Omental fat pad (tissue), 4 donors: ENCODE results near the gene TAF5L. TPM values are rescaled to one million over a fixed set of nuclear protein-coding genes. Genes with fewer than 3 reads are reported as not detected.

Experiments
- ATAC-seq: fragments of 150-250 bp; one replicate; pipeline ENCODE4 v1.9.1; 2016; ENCODE audit warnings: mild to moderate bottlenecking, moderate library complexity; ENCODE audit not compliant: low FRiP score
- DNase-seq: peaks from one replicate; pipeline ENCODE4 v3.0.0-alpha.2; 2019; ENCODE audit warnings: low spot score
- total RNA-seq, 4 donors: library from RNA; depleted of rRNA; stranded (reverse); fragments of >200 nt; gene quantifications; one replicate each; pipeline ENCODE4 v1.1.0, GENCODE V29; 2016
- TF ChIP-seq, protein P1 (sequence below), 3 donors: fragments of 450-650 bp; IDR thresholded peaks; one replicate each; pipeline ENCODE4 v1.5.1; 2016 to 2017; ENCODE audit warnings: antibody characterized with exemption in 3 of 3, mild to moderate bottlenecking in 3 of 3, moderate library complexity in 2 of 3

TAF5L gene
- total RNA-seq, 4 donors from 2014 or later: 18.6 to 27.4 (median 20.5) TPM

DNA sequence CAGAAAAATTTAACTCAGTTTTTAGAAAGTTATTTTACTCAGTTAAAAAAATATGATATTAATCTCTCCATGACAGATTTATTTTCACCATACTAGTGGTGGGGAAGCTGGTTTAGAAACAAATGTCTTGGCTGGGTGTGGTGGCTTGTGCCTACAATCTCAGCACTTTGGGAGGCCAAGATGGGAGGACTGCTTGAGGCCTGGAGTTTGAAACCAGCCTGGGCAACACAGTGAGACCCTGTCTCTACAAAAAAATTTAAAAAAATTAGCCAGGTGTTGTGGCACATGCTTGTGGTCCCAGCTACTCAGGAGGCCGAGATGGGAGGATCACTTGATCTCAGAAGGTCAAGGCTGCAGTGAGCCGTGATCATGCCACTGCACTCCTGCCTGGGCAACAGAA, 17.3 kb downstream of the TAF5L start:
- ATAC-seq (no peak), DNase-seq (no peak)
- TF ChIP-seq, protein P1, sequence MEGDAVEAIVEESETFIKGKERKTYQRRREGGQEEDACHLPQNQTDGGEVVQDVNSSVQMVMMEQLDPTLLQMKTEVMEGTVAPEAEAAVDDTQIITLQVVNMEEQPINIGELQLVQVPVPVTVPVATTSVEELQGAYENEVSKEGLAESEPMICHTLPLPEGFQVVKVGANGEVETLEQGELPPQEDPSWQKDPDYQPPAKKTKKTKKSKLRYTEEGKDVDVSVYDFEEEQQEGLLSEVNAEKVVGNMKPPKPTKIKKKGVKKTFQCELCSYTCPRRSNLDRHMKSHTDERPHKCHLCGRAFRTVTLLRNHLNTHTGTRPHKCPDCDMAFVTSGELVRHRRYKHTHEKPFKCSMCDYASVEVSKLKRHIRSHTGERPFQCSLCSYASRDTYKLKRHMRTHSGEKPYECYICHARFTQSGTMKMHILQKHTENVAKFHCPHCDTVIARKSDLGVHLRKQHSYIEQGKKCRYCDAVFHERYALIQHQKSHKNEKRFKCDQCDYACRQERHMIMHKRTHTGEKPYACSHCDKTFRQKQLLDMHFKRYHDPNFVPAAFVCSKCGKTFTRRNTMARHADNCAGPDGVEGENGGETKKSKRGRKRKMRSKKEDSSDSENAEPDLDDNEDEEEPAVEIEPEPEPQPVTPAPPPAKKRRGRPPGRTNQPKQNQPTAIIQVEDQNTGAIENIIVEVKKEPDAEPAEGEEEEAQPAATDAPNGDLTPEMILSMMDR (IDR thresholded peaks at IDR 0.05): no peak

DNA sequence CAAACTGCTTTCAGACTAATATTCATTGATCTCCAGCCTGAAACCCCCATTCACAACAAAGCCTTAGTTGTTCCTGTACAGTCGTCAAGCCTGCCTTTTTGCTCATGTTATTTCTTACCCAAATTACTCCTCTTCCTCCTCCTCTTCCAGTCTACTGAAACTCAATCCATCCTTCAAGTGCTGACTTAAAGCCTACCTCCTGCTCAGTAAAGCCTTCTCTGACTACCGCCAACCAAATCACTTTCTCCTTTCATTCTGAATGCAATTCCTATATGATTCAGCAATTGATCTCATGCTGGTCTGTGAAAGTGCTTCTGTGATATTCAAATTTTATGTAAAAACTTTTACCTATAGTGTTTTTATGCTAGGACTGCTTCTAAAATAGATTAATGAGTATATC, 18.6 kb downstream of the TAF5L start:
- DNase-seq (no peak), ATAC-seq (no peak)
- TF ChIP-seq, protein P1 (IDR thresholded peaks at IDR 0.05): no peak

DNA sequence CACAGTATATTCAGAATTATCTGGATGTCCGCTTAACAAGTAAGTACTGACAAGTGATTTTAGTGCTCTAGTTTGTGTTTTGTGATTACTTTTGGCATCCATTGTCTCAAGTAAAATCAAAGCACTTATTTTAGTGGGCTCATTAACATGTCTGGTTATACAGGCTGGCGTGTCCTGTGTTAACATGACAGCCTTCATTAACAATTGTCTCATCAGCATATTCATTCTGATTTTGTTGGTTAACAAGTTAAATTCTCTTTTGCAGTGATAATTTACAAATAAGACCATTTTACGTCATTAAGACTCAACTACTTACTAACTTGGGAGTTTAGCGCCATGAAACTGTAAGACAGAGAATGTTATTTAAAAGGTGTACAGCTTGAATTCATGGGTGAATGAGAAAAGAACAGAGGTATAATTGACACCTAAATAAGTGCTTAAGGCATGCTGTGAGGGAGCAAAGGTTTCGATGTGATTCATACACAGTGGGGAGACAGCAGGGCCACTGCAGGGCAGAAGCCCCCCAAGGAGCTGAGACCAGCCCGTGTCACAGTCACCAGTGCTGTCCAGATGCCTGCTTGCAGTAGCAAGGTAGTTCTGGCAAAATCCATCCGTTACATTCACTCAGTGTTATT, 22.4 kb downstream of the TAF5L start:
- no peak for ATAC-seq
- TF ChIP-seq, protein P1 (IDR thresholded peaks at IDR 0.05): no peak
- DNase-seq: no peak

DNA sequence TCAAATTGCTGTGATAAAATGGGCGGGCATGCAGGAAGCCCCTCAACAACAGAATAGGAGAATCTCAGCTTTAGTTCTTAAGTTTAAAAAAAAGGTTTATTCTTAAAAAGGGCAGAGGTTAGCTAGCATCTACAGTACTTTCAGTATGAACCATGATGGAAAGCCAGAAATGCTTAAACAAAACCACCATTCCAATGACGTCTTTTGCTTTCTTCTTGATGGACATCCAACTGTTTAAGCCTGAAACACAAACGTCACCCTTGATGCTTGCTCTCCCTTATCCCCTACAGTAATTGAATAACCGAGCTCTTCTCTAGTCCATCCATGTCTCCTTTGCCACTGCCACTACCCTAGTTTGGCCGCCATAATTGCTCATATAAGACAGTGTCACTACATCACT, 25.7 kb downstream of the TAF5L start:
- TF ChIP-seq, protein P1 (IDR thresholded peaks at IDR 0.05): no peak
- DNase-seq: no peak
- no peak for ATAC-seq

DNA sequence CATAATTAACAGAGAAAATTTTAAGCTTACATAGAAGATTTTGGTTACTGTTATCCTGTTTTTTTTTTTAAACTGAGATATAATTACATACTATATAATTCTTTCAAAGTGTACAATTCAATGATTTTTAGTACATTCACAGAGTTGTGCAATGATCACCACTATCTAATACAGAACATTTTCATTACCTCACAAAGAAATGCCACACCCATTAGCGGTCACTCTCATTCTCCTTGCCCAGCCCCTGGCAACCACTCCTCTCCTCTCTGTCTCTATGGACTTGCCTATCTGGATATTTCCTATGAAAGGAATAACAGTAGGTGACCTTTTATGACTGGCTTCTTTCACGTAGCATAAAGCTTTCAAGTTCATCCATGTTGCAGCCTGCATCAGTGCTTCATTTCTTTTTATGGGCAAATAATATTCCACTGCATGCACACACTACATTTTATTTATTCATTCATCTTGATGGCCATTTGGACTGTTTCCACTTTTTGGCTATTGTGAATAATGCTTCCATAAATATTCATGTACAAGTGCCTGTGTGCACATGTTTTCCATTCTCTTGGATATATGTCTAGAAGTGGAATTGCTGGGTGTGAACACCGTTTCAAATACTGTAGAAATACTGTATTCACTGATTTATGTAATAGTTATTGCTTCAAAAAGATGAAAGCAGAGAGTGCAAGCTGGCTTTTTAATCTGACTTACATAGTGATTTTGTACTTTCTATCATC, 26.5 kb downstream of the TAF5L start:
- ATAC-seq (no peak), DNase-seq (no peak)
- TF ChIP-seq, protein P1 (IDR thresholded peaks at IDR 0.05): no peak

DNA sequence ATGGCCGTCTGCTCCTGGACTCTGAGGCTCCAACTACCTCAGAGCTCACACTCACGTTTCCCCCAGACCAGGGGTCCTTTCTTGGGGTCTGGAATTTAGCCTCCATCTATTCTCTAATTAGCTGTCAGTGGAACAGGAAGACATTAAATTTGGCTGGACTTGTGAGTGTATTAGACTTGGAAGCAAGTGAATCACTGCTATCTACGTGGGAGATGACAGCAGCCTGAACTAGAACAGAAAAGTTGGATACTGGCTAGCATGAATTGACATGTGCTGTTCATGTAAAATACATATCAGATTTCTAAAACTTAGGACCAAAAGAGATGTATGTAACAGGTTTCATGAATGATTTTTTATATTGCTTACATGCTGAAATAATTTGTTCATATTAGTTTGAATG, 28.0 kb downstream of the TAF5L start:
- ATAC-seq (no peak), DNase-seq (no peak)
- TF ChIP-seq, protein P1 (IDR thresholded peaks at IDR 0.05): no peak
